Activated CD8-positive, alpha-beta memory T cell treated with anti-CD3 and anti-CD28 coated beads, Interleukin-2, amount 10 ng/mL, durations not matched to agents 7 days and 5 days (primary cell): ENCODE results near the gene ZNF80. TPM values are rescaled to one million over a fixed set of nuclear protein-coding genes. Genes with fewer than 3 reads are reported as not detected.

Experiments
- ATAC-seq: fragments of 150-1000 bp; cut with Tn5 transposase; one replicate; pipeline ENCODE4 v1.10.0; 2021; ENCODE audit warnings: moderate library complexity
- CTCF ChIA-PET: fragments of 350-600 bp; sonication (Branson Sonifier 250); formaldehyde crosslinking; loops from one replicate; lab custom pipeline; 2021; ENCODE audit warnings: antibody characterized with exemption; lab: Charles Lee
- DNase-seq: peaks from one replicate; pipeline ENCODE4 v3.0.0-alpha.2; 2020
- H3K27ac Mint-ChIP-seq: one replicate; pipeline ENCODE4 v1.8.0; 2021; ENCODE audit warnings: mild to moderate bottlenecking, mixed read lengths
- H3K27me3 Mint-ChIP-seq: one replicate; pipeline ENCODE4 v1.8.0; 2021; ENCODE audit warnings: mixed read lengths
- H3K36me3 Mint-ChIP-seq: one replicate; pipeline ENCODE4 v1.8.0; 2021; ENCODE audit warnings: mild to moderate bottlenecking, mixed read lengths
- H3K4me1 Mint-ChIP-seq: one replicate; pipeline ENCODE4 v1.8.0; 2021; ENCODE audit warnings: mixed read lengths
- H3K4me3 Mint-ChIP-seq: one replicate; pipeline ENCODE4 v1.8.0; 2021; ENCODE audit warnings: mild to moderate bottlenecking, moderate library complexity, mixed read lengths
- H3K9me3 Mint-ChIP-seq: one replicate; pipeline ENCODE4 v1.8.0; 2022; ENCODE audit warnings: low read depth, mixed read lengths
- total RNA-seq, 2 experiments: library from RNA; stranded (reverse); gene quantifications; one replicate each; pipeline ENCODE4 v1.2.3, GENCODE V29; 2021

Gene ZNF80
- total RNA-seq, 2 experiments from 2014 or later, result 4.5 to 5.5 TPM

DNA sequence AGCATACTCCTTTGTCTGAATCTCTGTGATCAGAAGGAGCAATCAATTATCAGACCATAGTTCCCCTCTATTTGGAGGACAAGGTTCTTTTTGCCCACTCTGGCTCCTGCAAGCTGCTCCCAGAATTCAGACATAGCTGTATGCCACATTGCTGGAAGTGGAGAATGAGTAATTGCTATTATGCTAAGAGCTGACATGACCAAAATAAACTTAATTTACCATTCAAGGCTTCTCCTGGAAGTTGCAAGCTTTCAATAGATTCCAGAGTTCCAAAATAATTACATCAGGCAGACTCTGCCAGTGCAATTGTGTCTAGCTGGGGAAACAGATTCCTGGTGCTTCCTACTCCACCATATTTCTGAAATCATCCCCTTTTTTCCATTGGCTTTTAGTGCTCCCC is 50.9 kb downstream of the ZNF80 start:
- Mint-ChIP-seq H3K27ac (no peak overlapping the region), H3K4me1 (no peaks in the 10 kb centered on the region), H3K27me3 (peaks cover 12% of the 10 kb centered on the region), H3K9me3 (peaks cover 4% of the 10 kb centered on the region), H3K36me3 (peaks cover 4% of the 10 kb centered on the region), H3K4me3 (no peak overlapping the region)
- CTCF ChIA-PET, result interaction anchor here (0.9 kb wide), 1 partner anchor 232 kb away, joined by 3 read pairs; no protein-coding TSS in a partner anchor
- ATAC-seq (no peak), DNase-seq (no peak)

Other genes starting within 250 kb of the ZNF80 start
- gene CCDC191, start 181.1 kb downstream of the ZNF80 start, total RNA-seq, result 1 to 10 TPM; 1.7 to 2.9 TPM
- 10 to 100 TPM; 30.1 to 32.8 TPM for gene QTRT2, start 180.8 kb downstream of the ZNF80 start, total RNA-seq
- gene DRD3, start 58.5 kb downstream of the ZNF80 start, total RNA-seq, result not detected
- 100 to 1,000 TPM; 129 to 367 TPM for gene TIGIT, start 56.5 kb upstream of the ZNF80 start, total RNA-seq